DMS 273 treated with DMSO at 0.1 percent for 48 hours (cell line): ENCODE measurements around the gene P2RX3.

Source experiments
- DNase-seq: peaks from one replicate; lab custom pipeline; 2025; lab: John Stamatoyannopoulos, UW

The P2RX3 gene

DNA sequence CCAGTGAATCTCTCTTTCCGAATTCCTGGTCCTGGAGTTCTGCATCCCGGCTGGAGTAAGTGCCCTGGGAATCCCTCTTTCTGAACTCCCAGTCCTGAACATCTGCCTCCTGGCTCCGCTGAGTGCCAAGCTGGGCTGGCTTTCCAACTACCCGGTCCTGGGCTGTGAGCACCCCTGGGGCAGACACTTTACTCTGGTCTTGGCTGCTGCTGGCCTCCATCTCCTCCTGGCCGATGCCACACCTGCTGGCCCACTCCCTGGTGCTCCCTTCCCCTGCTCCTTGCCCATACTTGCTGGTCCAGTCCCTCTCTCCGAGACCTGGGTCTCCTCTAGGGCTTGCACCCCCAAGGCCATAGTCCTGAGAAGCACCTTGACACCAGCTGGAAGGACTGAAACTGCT, 28.1 kb upstream of the P2RX3 start:
- no peak for DNase-seq

DNA sequence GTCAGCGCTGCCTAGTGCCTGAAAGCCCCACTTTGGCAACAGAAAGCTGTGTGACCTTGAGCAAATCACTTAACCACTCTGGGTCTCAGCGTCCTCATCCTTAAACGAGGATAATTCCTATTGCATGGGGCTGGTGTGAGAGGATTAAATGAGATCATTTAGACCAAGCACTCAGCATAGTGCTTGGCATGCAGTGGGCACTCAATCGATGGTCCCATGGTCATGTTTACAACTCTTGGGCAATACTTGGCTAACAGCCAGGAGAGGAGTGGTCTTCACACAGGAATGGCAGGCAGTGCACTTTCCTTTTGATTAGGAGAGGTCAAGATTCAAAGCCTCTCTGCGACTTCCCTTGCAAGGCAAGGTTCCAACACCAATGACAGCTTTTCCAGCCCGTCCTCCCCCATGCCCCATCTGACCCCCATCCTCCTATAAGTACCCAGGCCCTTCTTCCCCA, 27.5 kb upstream of the P2RX3 start:
- no peak for DNase-seq

DNA sequence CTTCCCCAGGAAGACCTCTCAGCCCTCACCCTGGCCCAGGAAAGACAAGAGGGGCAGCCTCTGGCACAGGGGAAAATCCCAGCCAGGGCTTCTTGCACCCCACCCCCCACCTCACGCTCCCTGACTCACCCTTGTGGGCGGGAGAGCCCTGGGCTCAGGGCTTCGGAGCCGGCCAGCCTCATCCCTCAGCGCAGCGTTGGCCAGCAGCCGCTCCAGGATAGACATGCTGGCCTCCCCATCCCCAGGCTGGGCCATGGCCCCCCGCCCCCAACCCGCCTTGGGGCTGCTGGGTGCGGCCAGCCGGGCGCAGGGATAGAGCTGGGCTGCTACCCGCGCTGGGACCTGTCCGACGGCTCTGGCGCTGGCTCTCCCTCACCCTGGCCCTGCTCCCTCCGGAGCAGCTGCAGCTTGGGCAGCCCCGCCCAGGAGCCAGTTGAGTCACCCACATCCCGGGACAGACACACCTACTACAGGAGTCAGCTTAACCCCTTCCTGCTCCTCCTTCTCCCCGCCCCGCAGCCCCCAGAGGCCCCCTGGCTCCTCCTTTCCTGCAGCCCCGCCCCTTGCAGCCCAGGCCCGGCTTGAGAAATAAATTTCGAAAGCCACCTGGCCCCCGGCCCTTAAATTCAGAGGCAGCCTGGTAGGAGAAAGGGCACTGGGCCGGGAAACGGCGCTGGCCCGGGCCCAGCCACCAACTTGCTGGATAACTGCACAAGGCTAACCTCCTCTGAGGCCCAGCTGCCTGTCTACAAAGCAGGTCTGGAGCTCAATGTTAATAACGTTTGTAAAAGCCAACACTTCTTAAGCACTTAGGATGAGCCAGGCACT, 26.8 kb upstream of the P2RX3 start:
- DNase-seq: peak; percentile 50

DNA sequence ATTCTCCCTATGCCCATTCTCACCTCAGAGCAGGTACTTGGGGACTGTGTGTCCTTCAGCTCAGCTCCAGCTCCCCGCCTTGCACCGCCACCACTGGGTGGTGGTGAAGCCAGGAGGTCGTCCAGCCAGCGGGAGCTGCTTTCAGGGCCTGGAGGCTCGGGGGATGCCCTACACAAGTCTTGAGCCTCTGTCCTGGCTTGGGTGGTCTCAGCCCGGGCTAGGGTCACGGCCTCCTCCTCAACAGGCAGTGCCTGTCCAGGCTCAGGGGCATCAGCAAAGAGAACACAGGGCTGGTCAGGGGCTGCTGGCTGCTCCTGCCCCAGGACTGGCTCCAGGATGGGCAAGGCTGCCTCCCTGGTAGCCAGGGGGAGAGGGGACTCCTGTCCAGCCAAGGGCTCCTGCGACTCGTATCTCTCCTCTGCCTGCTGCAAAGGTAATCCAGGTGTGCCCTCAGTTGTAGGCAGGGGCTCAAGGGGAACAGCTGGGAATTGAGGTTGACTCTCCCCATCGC, 25.6 kb upstream of the P2RX3 start:
- DNase-seq: no peak

DNA sequence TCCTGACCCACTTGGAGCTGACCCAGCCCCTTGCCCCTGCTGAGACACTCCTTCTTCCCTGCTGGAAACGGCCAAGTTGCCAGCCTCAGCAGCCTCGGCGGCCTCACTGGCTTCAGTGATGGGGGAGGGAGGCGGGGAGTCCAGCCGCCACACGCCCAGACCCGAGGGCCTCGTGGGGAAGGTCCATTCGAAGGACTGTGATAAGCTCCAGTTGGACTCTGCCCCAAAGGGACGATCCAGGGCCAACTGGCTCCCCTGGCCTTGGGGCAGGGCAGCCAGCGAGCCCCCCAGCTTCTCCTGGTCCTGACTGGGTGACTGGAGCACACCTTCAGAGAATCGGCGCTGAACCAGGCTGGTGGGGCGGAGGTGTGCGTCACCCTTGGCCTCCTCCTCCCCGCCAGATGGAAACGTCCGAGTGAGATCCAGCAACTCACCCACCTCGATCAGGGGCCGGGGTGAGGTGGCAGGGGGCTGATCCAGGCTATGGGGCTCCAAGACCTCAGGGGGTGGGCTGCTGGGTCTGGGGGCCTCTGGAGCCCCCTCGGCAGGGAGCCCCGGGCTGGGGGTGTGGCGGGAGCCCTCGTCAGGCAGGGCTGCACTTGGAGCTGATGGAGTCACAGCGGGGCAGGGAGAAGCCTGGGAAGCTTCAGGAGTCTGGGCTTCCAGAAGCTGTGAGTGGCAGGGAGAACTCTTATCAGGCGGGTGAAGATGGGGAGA, 24.9 kb upstream of the P2RX3 start:
- no peak for DNase-seq

DNA sequence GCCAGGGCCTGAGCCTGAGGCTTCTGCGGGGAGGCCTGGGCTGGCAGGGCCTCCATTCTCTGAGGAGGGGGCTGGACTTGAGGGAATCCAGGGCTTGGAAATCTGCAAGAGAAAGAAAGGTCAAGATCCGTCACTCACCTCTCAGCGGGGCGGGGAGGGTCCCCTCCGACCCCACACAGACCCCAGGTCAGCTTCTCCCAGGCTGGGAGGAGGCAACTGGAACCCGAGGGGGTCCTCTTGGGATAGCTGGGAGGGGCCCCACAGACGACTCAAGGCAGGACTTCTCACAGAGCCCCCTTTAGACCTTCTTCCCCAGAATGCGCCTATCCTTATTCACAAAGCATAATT, 24.4 kb upstream of the P2RX3 start:
- DNase-seq: no peak

DNA sequence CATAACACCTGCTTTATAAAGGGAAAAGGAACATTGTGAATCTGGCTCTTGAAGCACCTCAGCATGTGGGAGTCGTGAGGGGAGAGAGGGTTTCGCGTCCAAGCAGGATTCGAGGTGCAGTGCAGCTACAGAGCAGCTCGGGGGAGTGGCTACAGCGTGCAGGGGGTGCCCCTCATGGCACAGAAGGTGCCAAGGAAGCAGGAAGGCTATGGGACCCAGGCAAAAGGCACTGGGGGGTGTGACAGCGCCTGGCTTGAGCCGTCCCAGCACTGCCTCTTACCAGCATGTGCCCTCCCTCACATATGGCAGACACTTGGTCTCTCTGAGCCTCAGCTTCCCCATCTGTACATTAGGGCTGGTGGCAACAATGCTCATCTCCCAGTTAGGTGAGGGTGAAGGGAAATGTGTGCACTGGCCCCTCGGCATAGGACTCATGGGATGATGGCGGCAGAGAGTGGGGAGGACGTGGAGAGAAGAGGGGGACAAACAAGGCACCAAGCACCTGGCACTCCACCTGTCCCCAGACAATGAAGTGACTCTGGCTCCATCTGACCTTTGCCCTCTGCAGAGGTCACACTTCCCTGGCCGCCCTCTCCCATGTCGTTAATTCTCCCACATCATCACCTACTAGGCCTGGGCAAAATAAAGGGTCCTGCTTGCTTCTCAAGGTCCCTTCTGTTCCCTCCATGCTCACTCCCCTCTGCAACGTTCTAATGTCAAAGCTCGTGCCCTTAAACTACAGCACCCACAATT, 23.8 kb upstream of the P2RX3 start:
- DNase-seq: no peak

DNA sequence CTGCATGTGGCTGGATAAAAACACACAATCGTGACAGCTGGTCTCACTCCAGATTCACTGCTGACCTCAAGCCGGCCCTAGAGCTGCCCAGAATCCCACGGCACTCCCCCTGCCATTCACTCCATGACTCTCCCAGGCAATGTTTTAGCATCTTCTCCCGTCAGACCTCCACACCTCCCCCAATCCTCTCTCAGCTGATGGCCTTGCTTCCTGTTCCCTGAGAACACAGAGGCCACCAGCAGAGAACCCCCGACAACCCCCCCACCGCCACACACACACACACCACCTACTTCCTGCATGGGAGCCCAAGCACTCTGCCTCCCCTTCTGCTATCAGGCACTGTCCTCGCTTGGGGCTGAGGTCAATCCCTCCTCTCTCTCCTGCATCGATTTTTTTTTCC, 22.7 kb upstream of the P2RX3 start:
- DNase-seq: no peak

DNA sequence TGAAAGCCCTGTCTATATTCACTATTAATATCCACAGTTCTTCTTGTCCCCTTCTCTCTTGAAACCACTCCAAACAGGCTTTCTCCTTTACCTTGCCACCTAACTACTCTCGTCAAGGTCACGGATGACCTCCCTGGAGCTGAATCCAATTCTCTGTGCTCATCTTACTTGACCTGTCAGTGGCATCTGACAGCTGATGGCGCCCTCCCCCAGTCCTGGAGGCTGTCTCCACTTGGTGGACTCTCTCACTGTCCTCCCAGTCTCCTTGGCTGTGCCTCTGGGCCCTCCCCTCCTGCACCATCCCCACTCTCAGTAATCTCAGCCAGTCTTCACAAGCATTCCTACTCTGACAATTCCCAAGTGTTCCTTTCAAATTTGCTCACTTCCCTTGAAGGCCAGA, 22.1 kb upstream of the P2RX3 start:
- no peak for DNase-seq

DNA sequence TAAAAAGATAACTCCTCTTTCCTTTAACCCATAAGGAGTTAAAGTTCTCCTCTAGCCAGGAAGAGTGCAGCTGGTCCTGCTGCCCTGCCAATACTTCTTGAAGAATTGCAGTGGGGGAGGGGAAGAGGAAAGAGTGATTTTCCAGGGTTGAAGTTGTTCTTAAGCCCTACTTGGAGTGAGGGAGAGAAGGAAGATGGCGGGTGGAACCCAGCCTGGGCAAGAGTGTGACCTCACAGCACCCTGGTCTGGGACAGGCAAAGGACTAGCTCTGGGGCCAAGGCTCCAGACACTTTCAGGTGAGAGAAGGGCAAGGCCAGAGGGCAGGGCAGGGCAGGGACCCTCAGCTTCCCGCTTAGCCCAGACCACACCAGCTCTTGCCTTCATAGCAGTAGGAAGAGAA, 20.0 kb upstream of the P2RX3 start:
- DNase-seq: no peak

DNA sequence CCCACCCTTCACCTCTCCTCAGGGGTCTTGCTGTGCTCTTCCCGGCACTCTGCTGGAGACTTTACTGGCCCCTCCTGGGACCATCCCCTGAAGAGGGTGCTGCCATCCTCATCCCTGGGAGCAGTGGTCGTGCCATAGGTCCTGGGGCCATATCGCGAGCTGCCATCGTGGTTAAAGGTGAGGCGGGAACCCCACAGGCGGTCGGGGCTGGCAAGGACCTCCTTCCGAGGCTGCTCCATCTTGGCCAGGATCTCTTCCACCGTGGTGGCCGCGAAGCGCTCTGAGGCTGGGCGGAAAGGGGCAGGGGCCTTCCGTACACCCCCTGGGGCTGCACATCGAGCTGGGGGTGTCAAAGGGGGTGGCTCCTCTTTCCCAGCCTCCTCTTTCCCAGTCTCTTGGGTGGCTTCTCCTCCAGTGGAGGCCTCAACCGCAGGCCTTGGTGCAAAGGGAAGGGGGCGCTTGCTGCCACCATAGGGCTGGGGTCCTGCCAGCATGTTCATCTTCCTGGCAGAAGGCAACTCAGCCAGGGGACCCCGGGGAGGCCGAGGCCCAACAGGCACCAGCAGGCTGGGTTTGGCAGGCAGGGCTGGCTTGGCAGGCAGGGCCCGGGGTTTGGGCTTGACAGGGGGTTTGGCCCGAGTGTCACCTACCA, 18.0 kb upstream of the P2RX3 start:
- no peak for DNase-seq

DNA sequence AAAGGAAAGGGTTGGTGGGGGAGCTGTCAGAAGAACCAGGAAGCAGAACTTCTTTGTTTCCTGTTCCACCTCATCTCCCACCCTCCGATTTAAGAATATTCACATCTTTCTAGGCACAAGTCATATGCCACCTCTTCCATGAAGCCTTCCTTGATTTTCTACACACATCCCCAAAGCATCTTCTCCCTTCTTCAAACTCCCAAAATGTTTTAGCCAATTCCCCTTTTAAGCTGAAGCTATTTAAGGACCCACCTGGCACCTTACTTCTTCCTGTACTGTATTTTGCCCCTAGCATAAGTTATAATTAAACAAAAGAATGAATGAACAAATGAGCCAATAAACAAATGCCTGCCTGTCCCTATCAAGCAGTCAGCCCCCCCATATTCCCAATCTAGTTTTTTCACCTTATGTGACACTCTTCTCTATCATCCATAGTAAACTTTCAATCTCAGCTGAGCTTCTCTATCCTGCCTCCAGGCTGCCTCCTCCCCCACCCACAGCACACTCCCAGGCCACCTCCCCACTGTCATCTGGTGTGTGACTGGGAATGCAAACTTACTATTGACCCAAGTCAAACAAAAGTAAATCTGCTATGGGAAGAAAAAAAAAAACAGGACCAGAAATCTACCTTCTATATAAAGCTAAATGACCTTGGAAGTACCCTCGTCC, 17.3 kb upstream of the P2RX3 start:
- DNase-seq: no peak

DNA sequence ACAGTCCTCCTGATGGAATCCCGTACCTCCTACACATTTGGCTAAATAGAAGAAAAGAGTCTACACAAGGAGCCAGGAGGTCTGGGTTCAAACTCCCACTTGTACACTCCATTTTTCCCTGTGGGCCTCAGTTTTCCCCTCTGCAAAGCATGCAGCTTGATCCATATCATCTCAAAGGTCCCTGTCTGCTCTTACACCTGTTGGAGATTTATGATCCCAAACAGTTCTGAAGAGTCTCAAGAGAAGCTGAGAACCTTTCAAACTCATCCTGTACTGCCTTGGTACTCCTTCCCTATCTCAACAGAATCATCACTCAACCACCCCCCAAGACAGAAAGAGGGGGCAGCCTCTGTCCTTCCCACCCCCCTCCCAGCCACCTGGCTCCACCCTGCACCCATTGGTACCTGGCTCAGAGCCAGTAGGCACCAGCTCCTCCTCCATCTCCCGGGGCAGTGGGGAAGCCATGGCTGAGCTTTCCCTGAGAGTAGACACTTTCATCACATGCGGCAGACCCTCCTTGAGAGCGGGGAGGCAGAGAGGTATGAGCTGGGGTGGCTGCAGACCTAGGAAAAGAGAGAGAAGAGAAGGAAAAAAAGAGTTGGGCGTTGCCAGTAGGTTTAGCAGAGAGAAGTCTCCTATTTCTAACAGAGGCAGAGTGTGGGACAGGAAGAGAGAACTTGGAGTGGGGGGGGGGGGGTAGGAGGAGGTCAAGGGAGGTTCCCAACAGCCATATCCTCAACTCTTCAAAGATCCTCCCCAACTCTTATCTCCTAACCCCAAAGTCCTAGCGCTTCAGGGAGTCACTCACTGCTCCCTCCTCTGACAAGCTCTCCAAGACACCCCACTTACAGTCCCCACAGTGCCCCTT, 16.5 kb upstream of the P2RX3 start:
- no peak for DNase-seq

DNA sequence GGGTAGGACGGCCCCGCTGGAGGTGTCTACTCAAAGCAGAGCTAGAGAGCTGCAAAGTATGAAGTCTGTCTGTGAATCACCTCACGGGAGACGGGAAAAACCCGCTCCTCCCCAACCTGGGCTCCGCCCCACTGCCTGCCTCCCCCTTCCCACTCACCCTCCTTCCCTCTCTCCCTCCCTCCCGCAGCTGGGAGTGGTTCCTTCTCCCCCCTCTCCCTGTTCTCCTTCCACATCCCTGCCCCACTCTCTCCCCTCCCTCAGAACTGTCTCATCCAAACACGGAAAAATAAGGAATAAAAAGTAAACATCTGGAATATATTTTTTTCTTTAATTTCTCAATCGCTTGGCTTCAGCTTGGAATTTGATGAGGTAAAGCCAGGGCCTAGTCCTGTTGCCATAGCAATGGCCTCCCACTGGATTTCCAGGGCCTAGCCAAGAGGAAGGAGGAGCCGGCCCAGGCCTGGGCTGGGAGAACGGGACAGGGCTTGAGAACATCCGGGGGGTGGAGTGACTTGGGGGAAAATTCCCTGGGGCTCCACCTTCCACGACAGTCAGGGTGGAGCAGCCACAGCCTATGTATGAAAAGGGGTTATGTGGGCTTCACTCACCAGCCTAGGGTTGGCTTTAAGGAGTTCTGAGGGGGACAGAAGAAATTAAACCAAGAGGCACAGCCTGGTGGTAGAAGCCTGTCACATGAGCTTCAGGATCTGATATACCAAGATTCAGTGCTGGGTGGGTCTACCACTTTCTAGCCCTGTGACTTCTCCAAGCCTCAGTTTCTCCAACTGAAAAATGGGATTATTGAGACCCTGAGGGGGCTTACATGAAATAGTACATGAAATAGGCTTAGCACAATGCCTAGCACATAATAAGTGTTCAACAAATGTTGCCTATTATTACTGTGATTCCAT, 15.6 kb upstream of the P2RX3 start:
- peak; percentile 28 for DNase-seq

DNA sequence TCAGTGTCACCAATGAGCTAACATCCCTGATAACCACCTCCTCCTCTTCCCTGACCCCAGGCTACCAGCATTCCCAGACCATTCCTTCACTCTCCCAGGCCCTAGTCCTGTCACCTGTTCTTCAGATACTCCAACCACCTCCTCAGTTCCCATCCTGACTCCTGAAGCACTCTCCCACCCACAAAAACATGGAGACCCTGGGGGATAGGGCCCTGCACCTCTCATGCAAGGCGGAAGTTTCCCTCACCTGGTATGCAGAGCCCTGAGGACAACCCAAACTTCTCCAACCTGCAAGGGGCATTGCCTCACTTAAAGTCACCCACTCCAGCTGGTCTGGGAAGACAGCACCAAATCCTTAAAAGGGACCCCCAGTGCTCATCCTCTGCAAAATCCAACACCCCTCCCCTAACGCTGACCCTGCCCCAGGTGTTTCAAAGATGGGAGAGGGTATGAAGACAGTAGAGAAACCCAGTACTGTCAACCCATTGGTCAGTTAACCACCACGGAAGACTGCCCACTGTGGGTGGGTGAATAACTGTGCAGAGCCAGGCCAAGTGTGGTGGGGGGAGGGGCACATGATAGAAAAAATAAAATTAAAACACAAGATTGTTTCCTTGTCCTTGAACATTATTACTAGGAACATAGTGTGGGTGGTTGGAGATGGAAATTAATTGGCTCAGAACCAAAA, 14.8 kb upstream of the P2RX3 start:
- no peak for DNase-seq

DNA sequence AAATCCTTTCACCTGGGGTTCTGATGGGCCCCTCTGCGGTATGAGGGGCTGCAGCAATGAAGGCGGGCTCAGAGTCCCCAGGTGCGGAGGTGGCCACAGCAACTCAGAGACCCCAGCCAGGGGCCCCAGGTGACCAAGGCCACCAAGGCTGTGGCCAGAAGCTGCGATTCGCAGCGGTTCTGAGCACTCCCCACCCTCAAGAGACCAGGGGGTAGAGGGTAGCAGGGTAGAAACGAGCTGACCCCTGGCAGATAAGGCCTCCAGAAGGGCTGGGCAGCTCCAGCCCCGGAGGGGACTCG, 14.3 kb upstream of the P2RX3 start:
- DNase-seq: no peak

DNA sequence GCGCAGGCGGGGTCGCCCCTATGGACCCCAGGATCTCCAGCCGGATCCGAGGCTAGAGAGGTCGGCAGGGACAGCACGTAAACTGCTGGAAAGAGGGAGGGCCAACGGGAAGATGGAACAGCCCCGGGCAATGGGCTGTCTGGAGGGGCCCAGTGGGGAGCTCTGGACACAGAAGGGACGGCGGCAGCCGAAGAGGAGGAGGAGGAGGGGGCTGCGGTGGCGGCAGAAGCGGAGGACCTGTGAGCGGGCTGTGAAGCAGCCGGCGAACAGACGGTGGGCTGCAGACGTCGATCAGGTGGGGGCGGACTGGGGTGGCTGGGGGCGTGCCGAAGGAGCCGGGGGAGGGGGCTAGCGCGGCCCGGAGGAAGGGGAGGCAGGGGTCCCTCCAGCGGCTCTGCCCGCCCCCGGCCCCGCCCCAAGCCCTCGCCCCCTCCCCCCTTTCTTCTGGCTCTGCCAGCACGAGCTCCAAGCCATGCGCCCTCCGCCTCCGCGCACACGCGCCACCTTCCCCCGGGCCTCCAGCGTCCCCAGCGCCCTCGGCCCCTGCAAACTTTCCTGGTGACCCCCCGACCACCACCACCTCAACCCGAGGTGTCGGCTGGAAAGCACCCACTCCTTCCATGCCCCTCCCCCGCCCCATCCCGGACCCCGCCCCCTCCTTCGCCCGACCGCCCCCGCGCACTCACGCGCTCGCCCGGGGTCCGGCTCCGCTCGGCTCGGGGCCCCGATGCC, 13.8 kb upstream of the P2RX3 start:
- no peak for DNase-seq
